ENCODE data around the gene CLIC5. TPM values are rescaled to one million over a fixed set of nuclear protein-coding genes. Genes with fewer than 3 reads are reported as not detected.

The CLIC5 gene
- polyA plus RNA-seq, 1 donor (not counting 4 experiments of a cell fraction or from before 2014, with no cell fraction given) = 0.09 TPM

DNA sequence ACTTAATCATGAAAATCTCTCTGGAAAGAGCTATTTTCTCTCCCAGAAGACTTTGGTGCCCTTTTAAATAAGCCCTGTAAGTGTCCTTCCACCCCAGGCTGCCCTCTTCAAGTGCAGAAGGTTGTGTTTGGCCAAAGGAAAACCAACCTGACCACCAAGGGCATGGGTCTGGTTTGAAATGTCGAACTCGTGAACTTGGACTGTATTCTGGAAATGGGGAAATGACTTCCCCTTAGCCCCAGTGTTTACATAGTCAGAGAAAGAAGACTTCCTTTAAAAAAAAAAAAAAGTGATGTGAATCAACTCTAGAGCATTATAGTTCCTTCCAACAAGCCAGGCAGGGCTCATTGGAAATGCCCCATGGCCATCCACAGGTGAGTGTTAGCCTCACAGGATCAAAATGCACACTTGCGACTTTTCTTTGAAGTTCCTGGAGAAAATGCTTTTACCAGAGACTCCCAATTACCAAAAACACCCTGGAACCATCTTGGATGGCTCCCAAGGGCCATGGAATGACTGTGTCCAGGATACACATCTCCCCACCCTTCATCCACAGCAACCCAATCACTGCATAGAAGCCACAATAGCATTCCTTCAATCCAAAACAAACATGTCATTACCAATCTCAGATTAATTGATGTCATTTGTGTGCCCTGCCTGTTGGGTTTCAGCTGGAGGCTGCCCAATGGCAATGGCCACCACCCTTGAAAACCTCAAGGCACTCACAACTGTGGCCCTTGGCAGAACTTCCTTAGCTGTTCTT lies 133.8 kb downstream of the CLIC5 start:
- dilution Hi-C loops (cut with MboI; ENCODE audit: extremely low pct_ligation_motif_present, low sequenced_read_pairs) = no loop called here
- no peak for DNase-seq (ENCODE audit: low read depth, low spot score)
- no peak overlapping the region for H3K4me2 ChIP-seq (ENCODE audit: control insufficient read depth, extremely low read depth, insufficient read depth, low read depth, low read length)
- H3K9ac ChIP-seq (ENCODE audit: control insufficient read depth, extremely low read depth, insufficient read depth, low read length) = no peak overlapping the region
- H4K20me1 ChIP-seq (ENCODE audit: control insufficient read depth, extremely low read depth, insufficient read depth, low read length) = no peaks in the 10 kb centered on the region
- H3K27ac ChIP-seq (ENCODE audit: control insufficient read depth, insufficient read depth, low read length) = no peak overlapping the region
- H3K9me3 ChIP-seq (ENCODE audit: control insufficient read depth, low read depth, low read length) = no peaks in the 10 kb centered on the region
- H3K79me2 ChIP-seq (ENCODE audit: control insufficient read depth, insufficient read depth, low read length) = no peaks in the 10 kb centered on the region
- H3K4me1 ChIP-seq (ENCODE audit: control insufficient read depth, extremely low read depth, insufficient read depth, low read length) = no peaks in the 10 kb centered on the region
- no peaks in the 10 kb centered on the region for H3K36me3 ChIP-seq (ENCODE audit: control insufficient read depth in 2 of 2, extremely low read depth in 1 of 2, insufficient read depth in 2 of 2, low read length in 2 of 2)
- H3K4me3 ChIP-seq (ENCODE audit: control insufficient read depth in 2 of 3, extremely low read depth in 1 of 3, insufficient read depth in 2 of 3, low read depth in 1 of 3, low read length in 3 of 3) = no peak overlapping the region
- TF ChIP-seq EZH2 (IDR thresholded peaks at IDR 0.05; ENCODE audit: low read length) = no peak
- TF ChIP-seq, protein P1, sequence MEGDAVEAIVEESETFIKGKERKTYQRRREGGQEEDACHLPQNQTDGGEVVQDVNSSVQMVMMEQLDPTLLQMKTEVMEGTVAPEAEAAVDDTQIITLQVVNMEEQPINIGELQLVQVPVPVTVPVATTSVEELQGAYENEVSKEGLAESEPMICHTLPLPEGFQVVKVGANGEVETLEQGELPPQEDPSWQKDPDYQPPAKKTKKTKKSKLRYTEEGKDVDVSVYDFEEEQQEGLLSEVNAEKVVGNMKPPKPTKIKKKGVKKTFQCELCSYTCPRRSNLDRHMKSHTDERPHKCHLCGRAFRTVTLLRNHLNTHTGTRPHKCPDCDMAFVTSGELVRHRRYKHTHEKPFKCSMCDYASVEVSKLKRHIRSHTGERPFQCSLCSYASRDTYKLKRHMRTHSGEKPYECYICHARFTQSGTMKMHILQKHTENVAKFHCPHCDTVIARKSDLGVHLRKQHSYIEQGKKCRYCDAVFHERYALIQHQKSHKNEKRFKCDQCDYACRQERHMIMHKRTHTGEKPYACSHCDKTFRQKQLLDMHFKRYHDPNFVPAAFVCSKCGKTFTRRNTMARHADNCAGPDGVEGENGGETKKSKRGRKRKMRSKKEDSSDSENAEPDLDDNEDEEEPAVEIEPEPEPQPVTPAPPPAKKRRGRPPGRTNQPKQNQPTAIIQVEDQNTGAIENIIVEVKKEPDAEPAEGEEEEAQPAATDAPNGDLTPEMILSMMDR (optimal IDR thresholded peaks at IDR 0.05 in 1 of 3, IDR thresholded peaks at IDR 0.05 in 1 of 3, conservative IDR thresholded peaks at IDR 0.05 in 1 of 3; ENCODE audit: extremely low read depth in 1 of 3, insufficient read depth in 2 of 3, low read length in 3 of 3) = no peak
- H2AFZ ChIP-seq (ENCODE audit: control insufficient read depth, low read length) = no peak overlapping the region
- no peaks in the 10 kb centered on the region for H3K9me1 ChIP-seq (ENCODE audit: control insufficient read depth, extremely low read depth, insufficient read depth, low read length)
- no peak for FAIRE-seq
- peaks cover 9% of the 10 kb centered on the region for H3K27me3 ChIP-seq (ENCODE audit: control insufficient read depth, extremely low read depth, insufficient read depth, low read length)

DNA sequence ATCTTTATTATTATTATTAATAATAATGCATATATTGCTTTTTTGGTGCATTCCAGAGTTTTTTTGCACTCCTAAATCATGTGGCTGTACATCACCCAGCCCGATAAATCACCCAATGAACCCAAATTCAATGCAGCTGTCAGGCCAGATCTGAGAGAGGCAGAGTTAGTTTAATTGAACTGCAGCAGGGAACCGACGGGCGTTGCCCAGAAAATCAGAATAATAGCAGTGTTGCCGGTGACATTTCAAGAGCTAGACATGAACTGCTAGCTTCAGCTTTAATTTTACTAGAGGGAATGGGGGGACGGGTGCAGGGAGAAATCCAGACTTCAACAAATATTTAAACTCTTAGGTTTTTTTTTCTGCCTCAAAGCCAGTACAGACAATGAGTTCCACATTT lies 135.0 kb downstream of the CLIC5 start:
- Histone ChIP-seq H3K4me1 (ENCODE audit: control insufficient read depth, extremely low read depth, insufficient read depth, low read length) (no peaks in the 10 kb centered on the region), H3K36me3 (ENCODE audit: control insufficient read depth in 2 of 2, extremely low read depth in 1 of 2, insufficient read depth in 2 of 2, low read length in 2 of 2) (no peaks in the 10 kb centered on the region), H3K27me3 (ENCODE audit: control insufficient read depth, extremely low read depth, insufficient read depth, low read length) (peaks cover 5% of the 10 kb centered on the region), H4K20me1 (ENCODE audit: control insufficient read depth, extremely low read depth, insufficient read depth, low read length) (no peaks in the 10 kb centered on the region), H3K4me3 (ENCODE audit: control insufficient read depth in 2 of 3, extremely low read depth in 1 of 3, insufficient read depth in 2 of 3, low read depth in 1 of 3, low read length in 3 of 3) (no peak overlapping the region), H2AFZ (ENCODE audit: control insufficient read depth, low read length) (no peak overlapping the region), H3K79me2 (ENCODE audit: control insufficient read depth, insufficient read depth, low read length) (no peaks in the 10 kb centered on the region), H3K9me1 (ENCODE audit: control insufficient read depth, extremely low read depth, insufficient read depth, low read length) (no peaks in the 10 kb centered on the region), H3K27ac (ENCODE audit: control insufficient read depth, insufficient read depth, low read length) (no peak overlapping the region), H3K9me3 (ENCODE audit: control insufficient read depth, low read depth, low read length) (no peaks in the 10 kb centered on the region), H3K4me2 (ENCODE audit: control insufficient read depth, extremely low read depth, insufficient read depth, low read depth, low read length) (no peak overlapping the region), H3K9ac (ENCODE audit: control insufficient read depth, extremely low read depth, insufficient read depth, low read length) (no peak overlapping the region)
- DNase-seq (ENCODE audit: low read depth, low spot score) (no peak), FAIRE-seq (no peak)
- no peak for TF ChIP-seq EZH2 (IDR thresholded peaks at IDR 0.05; ENCODE audit: low read length)
- dilution Hi-C loops (cut with MboI; ENCODE audit: extremely low pct_ligation_motif_present, low sequenced_read_pairs) = no loop called here
